ENCODE data around the gene PDK4.

Gene PDK4

GRCh38 chr7:95539426-95539825 is 56.9 kb downstream of the PDK4 start:
- H3K27me3 Mint-ChIP-seq (ENCODE audit: low read depth) = peaks cover 21% of the 10 kb centered on the region
- H3K36me3 Mint-ChIP-seq (ENCODE audit: low read depth) = no peaks in the 10 kb centered on the region
- H3K4me1 Mint-ChIP-seq (ENCODE audit: low read depth) = no peaks in the 10 kb centered on the region
- no peaks in the 10 kb centered on the region for H3K9me3 Mint-ChIP-seq
- H3K27ac Mint-ChIP-seq = no peak overlapping the region
- H3K4me3 Mint-ChIP-seq = no peak overlapping the region

- H3K9me3 Mint-ChIP-seq = no peaks in the 10 kb centered on the region
- H3K4me3 Mint-ChIP-seq = no peak overlapping the region
These were observed 58.8 kb downstream of the PDK4 start for GRCh38 chr7:95537468-95537867.

GRCh38 chr7:95536656-95537311 is 59.5 kb downstream of the PDK4 start:
- peaks cover 23% of the 10 kb centered on the region for H3K27me3 Mint-ChIP-seq (ENCODE audit: low read depth)
- no peaks in the 10 kb centered on the region for H3K4me1 Mint-ChIP-seq (ENCODE audit: low read depth)
- no peak overlapping the region for H3K4me3 Mint-ChIP-seq
- no peaks in the 10 kb centered on the region for H3K9me3 Mint-ChIP-seq
- no peaks in the 10 kb centered on the region for H3K36me3 Mint-ChIP-seq (ENCODE audit: low read depth)
- no peak overlapping the region for H3K27ac Mint-ChIP-seq

More at GRCh38 chr7:95537468-95537867, 58.8 kb downstream of the PDK4 start:
- H3K27ac Mint-ChIP-seq = no peak overlapping the region
- no peaks in the 10 kb centered on the region for H3K36me3 Mint-ChIP-seq (ENCODE audit: low read depth)
- peaks cover 23% of the 10 kb centered on the region for H3K27me3 Mint-ChIP-seq (ENCODE audit: low read depth)
- no peaks in the 10 kb centered on the region for H3K4me1 Mint-ChIP-seq (ENCODE audit: low read depth)

DNA sequence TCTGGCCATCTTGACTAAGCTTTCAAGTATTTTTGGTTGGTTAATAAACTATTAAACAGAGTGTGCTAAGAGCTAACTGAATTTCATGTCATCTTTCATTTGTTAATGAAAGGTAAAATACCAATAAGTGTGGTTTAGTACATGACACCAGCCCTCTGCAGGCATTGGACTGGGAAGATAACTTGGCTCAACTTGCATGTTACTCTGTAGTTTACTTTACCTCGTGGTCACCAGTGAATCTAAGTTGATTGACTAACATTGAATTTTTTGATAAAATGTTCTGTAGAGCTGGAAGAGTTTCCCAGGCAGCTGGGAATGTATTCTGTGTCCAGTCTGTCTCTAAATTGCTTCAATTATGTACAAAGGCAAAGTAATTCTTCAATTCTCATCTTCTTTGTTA is 60.7 kb downstream of the PDK4 start:
- Mint-ChIP-seq H3K27ac (no peak overlapping the region), H3K4me1 (ENCODE audit: low read depth) (no peaks in the 10 kb centered on the region), H3K27me3 (ENCODE audit: low read depth) (peaks cover 18% of the 10 kb centered on the region), H3K4me3 (no peak overlapping the region), H3K36me3 (ENCODE audit: low read depth) (no peaks in the 10 kb centered on the region), H3K9me3 (no peaks in the 10 kb centered on the region)

- no peaks in the 10 kb centered on the region for H3K4me1 Mint-ChIP-seq (ENCODE audit: low read depth)
- H3K4me3 Mint-ChIP-seq = no peak overlapping the region
- H3K9me3 Mint-ChIP-seq = no peaks in the 10 kb centered on the region
- no peaks in the 10 kb centered on the region for H3K36me3 Mint-ChIP-seq (ENCODE audit: low read depth)
- H3K27ac Mint-ChIP-seq = no peak overlapping the region
- peaks cover 18% of the 10 kb centered on the region for H3K27me3 Mint-ChIP-seq (ENCODE audit: low read depth)
These were observed 61.5 kb downstream of the PDK4 start for GRCh38 chr7:95534796-95535195.
